IPS-20b (cell line): ENCODE measurements around the gene MUSK.
"Not testable (repeated sequence)": the region's sequence is repeated elsewhere in the genome, so short reads cannot be mapped to it uniquely, and the experiment has no call there.

ENCODE experiments used
- H3K27ac ChIP-seq: one replicate; pipeline ENCODE4 v1.5.1; 2013; ENCODE audit warnings: low read length
- H3K27me3 ChIP-seq: 2 replicates; pipeline ENCODE4 v1.6.1; 2013; ENCODE audit warnings: mild to moderate bottlenecking, low read length, inconsistent platforms; ENCODE audit not compliant: insufficient read depth
- H3K36me3 ChIP-seq: 2 replicates; pipeline ENCODE4 v1.6.1; 2013; ENCODE audit warnings: low read depth, mild to moderate bottlenecking, inconsistent platforms, low read length, moderate library complexity; ENCODE audit not compliant: insufficient read depth
- H3K4me1 ChIP-seq: 2 replicates; pipeline ENCODE4 v1.6.1; 2013; ENCODE audit warnings: mild to moderate bottlenecking, control low read depth, inconsistent platforms, low read length, moderate library complexity; ENCODE audit not compliant: insufficient read depth
- H3K4me3 ChIP-seq: 2 replicates; pipeline ENCODE4 v1.5.1; 2013; ENCODE audit warnings: mild to moderate bottlenecking, low read length, inconsistent platforms
- H3K9ac ChIP-seq: 2 replicates; pipeline ENCODE4 v1.6.1; 2013; ENCODE audit warnings: low read depth, mild to moderate bottlenecking, inconsistent platforms, low read length, moderate library complexity
- H3K9me3 ChIP-seq: 2 replicates; pipeline ENCODE4 v1.6.1; 2013; ENCODE audit warnings: mild to moderate bottlenecking, low read depth, low read length, inconsistent platforms; ENCODE audit not compliant: insufficient read depth

The MUSK gene

DNA sequence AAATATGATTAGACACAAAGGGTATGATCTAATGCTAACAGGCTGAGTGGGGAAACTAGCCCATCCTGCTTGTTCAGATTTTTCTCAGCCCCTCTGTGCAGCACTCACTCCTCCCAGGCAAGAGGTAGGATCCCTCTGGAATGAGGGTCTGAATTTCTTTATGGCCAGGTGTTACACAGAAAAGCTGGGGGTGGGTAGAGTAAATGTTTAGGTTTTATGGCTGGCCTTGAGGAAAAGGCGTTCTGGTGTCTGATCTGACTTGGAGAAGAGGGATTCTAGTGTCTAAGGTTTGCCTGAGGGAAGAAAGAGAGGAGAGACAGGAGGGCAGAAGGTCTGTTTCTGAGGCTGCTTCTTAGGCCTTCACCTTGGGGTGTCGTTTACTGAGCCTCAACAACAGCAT, 97.3 kb downstream of the MUSK start:
- Histone ChIP-seq H3K27ac (no peak overlapping the region), H3K4me3 (no peak overlapping the region), H3K9me3 (no peaks in the 10 kb centered on the region), H3K9ac (no peak overlapping the region), H3K27me3 (no peaks in the 10 kb centered on the region), H3K36me3 (no peaks in the 10 kb centered on the region), H3K4me1 (no peaks in the 10 kb centered on the region)

DNA sequence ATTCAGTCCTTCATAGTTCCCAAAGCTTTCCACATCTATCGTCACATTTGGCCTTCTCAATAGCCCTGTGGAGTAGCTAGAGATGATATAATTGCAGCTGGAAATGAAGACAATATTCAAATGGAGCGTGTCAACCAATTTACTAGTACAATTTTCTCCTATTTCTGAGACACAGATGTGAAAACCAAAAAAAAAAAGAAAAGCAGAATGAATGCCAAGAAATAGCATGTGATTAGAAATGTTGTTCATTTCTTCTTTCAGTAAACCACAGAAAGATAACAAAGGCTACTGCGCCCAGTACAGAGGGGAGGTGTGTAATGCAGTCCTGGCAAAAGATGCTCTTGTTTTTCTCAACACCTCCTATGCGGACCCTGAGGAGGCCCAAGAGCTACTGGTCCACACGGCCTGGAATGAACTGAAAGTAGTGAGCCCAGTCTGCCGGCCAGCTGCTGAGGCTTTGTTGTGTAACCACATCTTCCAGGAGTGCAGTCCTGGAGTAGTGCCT, 99.0 kb downstream of the MUSK start:
- Histone ChIP-seq H3K36me3 (no peaks in the 10 kb centered on the region), H3K27me3 (no peaks in the 10 kb centered on the region), H3K9ac (no peak overlapping the region), H3K9me3 (no peaks in the 10 kb centered on the region), H3K27ac (no peak overlapping the region), H3K4me3 (no peak overlapping the region), H3K4me1 (no peaks in the 10 kb centered on the region)

DNA sequence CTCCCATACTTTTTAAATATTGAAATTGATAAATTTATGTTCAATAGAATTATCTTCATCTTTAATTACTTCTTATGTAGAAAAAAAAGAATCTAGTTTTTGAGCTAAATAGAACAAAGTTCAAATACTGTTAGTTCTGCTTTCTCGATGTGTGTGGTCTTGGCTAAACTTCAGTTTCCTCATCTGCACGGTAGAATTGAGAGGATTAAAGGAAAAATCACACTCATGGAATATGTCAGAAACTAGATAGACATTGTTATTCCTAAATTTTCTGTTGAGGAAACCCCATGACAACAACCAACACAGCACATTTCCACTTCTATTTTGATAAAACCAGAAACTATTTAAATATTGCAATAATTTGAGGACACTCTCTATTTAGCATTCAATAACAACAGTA, 100.3 kb downstream of the MUSK start:
- no peaks in the 10 kb centered on the region for H3K27me3 ChIP-seq
- H3K36me3 ChIP-seq: no peaks in the 10 kb centered on the region
- H3K4me3 ChIP-seq: no peak overlapping the region
- no peaks in the 10 kb centered on the region for H3K9me3 ChIP-seq
- no peak overlapping the region for H3K27ac ChIP-seq
- H3K4me1 ChIP-seq: no peaks in the 10 kb centered on the region
- H3K9ac ChIP-seq: no peak overlapping the region

DNA sequence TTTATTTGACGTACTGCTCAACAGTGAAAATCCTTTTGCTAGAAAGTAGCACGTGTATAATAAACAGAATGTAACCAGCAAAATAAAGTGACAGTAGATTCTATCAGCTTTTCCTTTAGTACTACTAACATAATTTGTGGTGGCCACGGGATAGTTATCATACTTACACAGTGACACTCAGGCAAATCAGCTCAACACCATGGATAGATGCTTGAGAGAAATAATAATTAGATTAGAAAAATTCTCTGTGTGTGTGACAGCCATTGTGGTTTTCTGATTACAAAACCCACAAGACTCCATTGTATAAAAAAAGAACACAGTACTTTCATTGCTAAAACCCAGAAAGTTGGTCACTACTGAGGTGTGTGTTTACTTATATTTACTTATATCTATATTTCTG, 101.1 kb downstream of the MUSK start:
- H3K27ac ChIP-seq: no peak overlapping the region
- H3K36me3 ChIP-seq: no peaks in the 10 kb centered on the region
- no peak overlapping the region for H3K9ac ChIP-seq
- no peak overlapping the region for H3K4me3 ChIP-seq
- no peaks in the 10 kb centered on the region for H3K4me1 ChIP-seq
- no peaks in the 10 kb centered on the region for H3K27me3 ChIP-seq
- H3K9me3 ChIP-seq: no peaks in the 10 kb centered on the region

DNA sequence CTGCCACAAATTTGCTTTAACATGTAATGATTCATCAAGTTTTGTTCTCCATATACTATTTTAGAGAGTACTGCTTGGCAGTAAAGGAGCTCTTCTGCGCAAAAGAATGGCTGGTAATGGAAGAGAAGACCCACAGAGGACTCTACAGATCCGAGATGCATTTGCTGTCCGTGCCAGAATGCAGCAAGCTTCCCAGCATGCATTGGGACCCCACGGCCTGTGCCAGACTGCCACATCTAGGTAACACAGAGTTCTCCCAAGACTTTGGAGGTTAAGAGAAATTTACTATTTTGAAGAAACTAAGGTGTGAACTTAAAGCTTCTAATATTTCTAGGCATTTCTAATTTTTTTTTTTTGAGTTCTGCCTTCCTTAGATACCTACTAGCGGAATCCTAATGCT, 107.1 kb downstream of the MUSK start:
- Histone ChIP-seq H3K27ac (no peak overlapping the region), H3K9ac (no peak overlapping the region), H3K27me3 (no peaks in the 10 kb centered on the region), H3K9me3 (no peaks in the 10 kb centered on the region), H3K4me1 (peaks cover 17% of the 10 kb centered on the region; the same call in 1 of the 2 replicates), H3K36me3 (no peaks in the 10 kb centered on the region), H3K4me3 (no peak overlapping the region)

DNA sequence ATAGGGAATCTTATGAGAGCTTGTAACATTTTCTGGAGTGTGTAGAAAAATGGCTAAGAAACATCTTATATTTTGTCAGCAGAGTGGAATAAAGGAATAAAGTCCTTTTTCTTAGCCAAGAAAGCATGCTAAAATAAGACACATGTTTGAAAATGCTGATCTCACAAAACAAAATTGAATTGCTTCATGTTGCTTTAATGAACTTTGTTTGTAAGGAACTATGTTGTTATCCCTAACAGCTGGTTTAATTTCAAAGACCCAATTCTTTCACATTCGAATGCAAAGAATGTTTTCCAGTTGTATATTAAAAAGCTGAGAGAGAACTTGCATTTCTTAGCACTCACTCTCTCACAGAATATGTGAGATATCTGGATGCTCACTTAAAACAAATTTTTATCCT, 107.6 kb downstream of the MUSK start:
- Histone ChIP-seq H3K9me3 (no peaks in the 10 kb centered on the region), H3K36me3 (no peaks in the 10 kb centered on the region), H3K27ac (no peak overlapping the region), H3K9ac (no peak overlapping the region), H3K4me3 (no peak overlapping the region), H3K27me3 (no peaks in the 10 kb centered on the region), H3K4me1 (peaks cover 17% of the 10 kb centered on the region; the same call in 1 of the 2 replicates)

DNA sequence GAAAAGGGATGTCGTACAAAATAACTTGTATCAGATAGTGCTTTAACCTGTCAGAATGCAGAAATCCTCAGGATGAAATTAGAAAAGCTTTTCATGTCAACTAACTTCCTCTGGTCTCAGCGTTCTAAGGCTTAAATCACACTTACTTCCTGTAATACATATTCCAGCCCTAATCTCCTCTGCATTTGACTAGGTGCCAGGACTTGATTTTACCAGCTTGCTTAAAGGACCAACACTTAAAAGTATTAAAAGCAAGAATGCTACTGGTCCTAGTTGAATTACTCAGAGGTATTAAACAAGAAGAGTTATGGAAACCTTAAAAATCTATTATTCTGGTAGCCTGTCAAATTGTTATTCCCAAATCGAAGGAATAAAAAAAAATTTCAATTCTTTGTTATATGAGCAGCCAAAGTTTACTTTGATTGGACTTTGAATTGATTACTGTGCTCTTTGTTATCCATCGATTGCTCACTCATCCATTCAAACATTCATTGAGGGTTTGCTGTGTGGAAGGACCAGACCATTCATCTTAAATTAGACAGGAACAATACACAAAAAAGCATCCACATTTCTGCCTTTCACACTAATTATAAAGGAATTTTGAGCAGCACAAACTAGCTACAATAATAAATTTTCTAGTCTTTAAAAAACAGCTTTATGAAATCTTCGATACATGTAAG, 108.7 kb downstream of the MUSK start:
- H3K36me3 ChIP-seq: no peaks in the 10 kb centered on the region
- no peaks in the 10 kb centered on the region for H3K9me3 ChIP-seq
- H3K9ac ChIP-seq: no peak overlapping the region
- H3K4me3 ChIP-seq: peak overlapping the region; percentile 16; the same call in 1 of the 2 replicates
- H3K27me3 ChIP-seq: no peaks in the 10 kb centered on the region
- H3K27ac ChIP-seq: no peak overlapping the region
- peaks cover 17% of the 10 kb centered on the region; the same call in 1 of the 2 replicates for H3K4me1 ChIP-seq

DNA sequence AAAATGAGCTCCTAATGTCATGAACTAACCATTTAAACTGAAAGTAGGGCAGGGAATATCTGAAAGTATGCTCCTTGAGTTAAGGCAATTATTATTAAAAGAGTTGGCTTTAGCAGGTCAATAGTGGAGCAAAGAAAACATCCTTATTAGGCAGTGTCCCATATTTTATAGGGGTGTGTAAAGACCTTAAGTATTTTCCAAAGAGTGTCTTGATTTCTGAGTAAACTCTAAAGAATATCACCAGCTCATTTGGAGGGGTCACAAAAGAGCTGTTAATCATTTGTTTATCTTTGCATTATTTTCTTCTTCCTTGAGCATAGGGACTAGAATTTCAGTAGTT, 109.3 kb downstream of the MUSK start:
- H3K9ac ChIP-seq: no peak overlapping the region
- H3K4me1 ChIP-seq: peaks cover 17% of the 10 kb centered on the region; the same call in 1 of the 2 replicates
- no peak overlapping the region for H3K27ac ChIP-seq
- H3K4me3 ChIP-seq: no peak overlapping the region
- H3K36me3 ChIP-seq: no peaks in the 10 kb centered on the region
- H3K9me3 ChIP-seq: no peaks in the 10 kb centered on the region
- H3K27me3 ChIP-seq: no peaks in the 10 kb centered on the region

DNA sequence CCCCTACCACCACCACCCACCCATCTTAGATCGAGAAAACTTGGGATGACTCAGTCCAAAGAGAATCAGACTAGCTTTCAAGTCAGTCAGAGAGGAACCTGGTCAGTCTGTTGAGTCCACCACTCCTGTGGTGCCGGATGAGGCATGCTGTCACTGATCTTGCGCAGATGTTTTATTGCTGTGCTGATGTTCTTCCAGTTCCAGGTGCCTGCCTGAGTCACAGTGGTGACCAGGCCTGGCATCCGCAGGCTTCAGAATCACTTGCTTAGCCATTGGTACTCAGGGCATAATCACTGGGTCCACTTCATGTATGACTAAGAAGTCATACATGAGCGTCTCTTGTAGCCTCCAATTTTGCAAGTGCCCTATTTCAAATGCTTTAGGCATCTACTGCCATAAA, 114.1 kb downstream of the MUSK start:
- H3K4me1 ChIP-seq: peaks cover 2% of the 10 kb centered on the region; the same call in 1 of the 2 replicates
- no peak overlapping the region for H3K4me3 ChIP-seq
- H3K9me3 ChIP-seq: no peaks in the 10 kb centered on the region
- no peaks in the 10 kb centered on the region for H3K36me3 ChIP-seq
- no peak overlapping the region for H3K9ac ChIP-seq
- H3K27ac ChIP-seq: no peak overlapping the region
- no peaks in the 10 kb centered on the region for H3K27me3 ChIP-seq

DNA sequence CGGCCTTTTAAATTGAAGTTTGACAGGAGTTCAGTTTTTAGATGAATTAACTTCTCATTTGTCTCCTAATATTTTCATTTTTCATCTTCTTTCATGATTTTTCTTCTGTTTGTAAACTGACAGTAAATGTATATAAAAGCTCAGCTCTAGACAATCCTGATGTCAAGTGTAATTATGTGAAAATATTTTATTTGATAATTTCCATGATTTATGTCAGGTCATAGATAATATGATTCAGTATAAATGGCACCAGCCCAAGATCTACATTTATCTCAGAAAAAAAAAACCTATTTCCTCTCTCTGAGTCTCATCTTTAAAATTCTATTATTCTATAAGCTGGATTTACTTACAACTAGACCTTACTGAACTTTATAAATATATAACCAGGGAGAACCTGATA, 115.7 kb downstream of the MUSK start:
- Histone ChIP-seq H3K36me3 (no peaks in the 10 kb centered on the region), H3K27me3 (no peaks in the 10 kb centered on the region), H3K27ac (no peak overlapping the region), H3K4me3 (no peak overlapping the region), H3K9me3 (no peaks in the 10 kb centered on the region), H3K9ac (no peak overlapping the region), H3K4me1 (no peaks in the 10 kb centered on the region)

DNA sequence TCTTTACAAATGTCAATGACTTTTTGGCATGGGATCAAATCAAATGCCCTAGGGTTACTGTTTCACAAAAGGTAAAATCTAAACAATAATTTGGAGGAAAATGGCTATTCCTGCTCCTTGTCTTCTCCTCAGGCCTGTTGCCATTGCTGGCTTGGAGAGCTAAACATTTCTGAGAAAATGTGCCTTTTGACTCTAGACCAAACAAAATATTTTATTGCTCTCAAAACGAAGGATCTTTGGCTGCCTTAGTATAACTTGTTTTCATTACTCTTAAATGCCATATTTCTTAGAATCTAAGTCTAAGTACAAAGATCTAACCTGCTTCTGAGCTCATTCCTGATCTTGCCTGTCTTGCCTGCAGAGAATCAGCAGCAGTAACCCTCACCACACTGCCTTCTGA, 116.6 kb downstream of the MUSK start:
- no peaks in the 10 kb centered on the region for H3K36me3 ChIP-seq
- no peak overlapping the region for H3K27ac ChIP-seq
- H3K27me3 ChIP-seq: no peaks in the 10 kb centered on the region
- no peak overlapping the region for H3K4me3 ChIP-seq
- H3K9me3 ChIP-seq: no peaks in the 10 kb centered on the region
- no peak overlapping the region for H3K9ac ChIP-seq
- H3K4me1 ChIP-seq: no peaks in the 10 kb centered on the region

DNA sequence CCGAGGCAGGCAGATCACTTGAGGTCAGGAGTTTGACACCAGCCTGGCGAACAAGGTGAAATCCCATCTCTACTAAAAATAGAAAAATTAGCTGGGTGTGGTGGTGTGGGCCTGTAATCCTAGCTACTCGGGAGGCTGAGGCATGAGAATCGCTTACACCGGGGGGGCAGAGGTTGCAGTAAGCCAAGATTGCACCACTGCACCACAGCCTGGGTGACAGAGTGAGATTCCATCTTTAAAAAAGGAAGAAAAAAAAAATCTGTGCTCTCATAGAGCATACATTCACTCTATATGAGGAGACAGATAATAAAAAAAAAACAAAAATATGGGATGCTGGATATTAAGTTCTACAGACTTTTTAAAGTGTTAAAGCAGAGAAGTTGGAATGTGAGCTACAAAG, 119.8 kb downstream of the MUSK start:
- not testable (repeated sequence) for H3K27me3 ChIP-seq, H3K9me3 ChIP-seq, H3K9ac ChIP-seq, H3K4me3 ChIP-seq, H3K27ac ChIP-seq, H3K36me3 ChIP-seq, H3K4me1 ChIP-seq
